H9 (cell line): ENCODE measurements around the gene CACNB2. TPM values are rescaled to one million over a fixed set of nuclear protein-coding genes. Genes with fewer than 3 reads are reported as not detected.

Source experiments
- DNase-seq: peaks from one replicate; pipeline ENCODE4 v3.0.0-alpha.2; 2017
- H2AFZ ChIP-seq: one replicate; pipeline ENCODE4 v1.6.1; 2013; ENCODE audit warnings: mild to moderate bottlenecking, low read length, control low read depth, moderate library complexity
- H2AK5ac ChIP-seq: 2 replicates; pipeline ENCODE4 v1.6.1; 2013; ENCODE audit warnings: low read length, control low read depth, mixed read lengths; ENCODE audit not compliant: insufficient read length
- H2BK120ac ChIP-seq: one replicate; pipeline ENCODE4 v1.6.1; 2013; ENCODE audit warnings: low read depth, mild to moderate bottlenecking, low read length, control low read depth, inconsistent platforms; ENCODE audit not compliant: poor library complexity, severe bottlenecking
- H2BK12ac ChIP-seq: 2 replicates; pipeline ENCODE4 v1.6.1; 2013; ENCODE audit warnings: low read length, control low read depth, mixed read lengths, low read depth; ENCODE audit not compliant: insufficient read length
- H2BK15ac ChIP-seq: 2 replicates; pipeline ENCODE4 v1.6.1; 2013; ENCODE audit warnings: low read depth, low read length, control low read depth
- H2BK20ac ChIP-seq: one replicate; pipeline ENCODE4 v1.6.1; 2013; ENCODE audit warnings: low read depth, mild to moderate bottlenecking, low read length, control low read depth, inconsistent platforms; ENCODE audit not compliant: poor library complexity, severe bottlenecking
- H2BK5ac ChIP-seq: 2 replicates; pipeline ENCODE4 v1.6.1; 2013; ENCODE audit warnings: low read length, control low read depth, mixed read lengths; ENCODE audit not compliant: insufficient read length
- H3K14ac ChIP-seq: 2 replicates; pipeline ENCODE4 v1.6.1; 2013; ENCODE audit warnings: low read length, control low read depth; ENCODE audit not compliant: insufficient read depth
- H3K18ac ChIP-seq: 2 replicates; pipeline ENCODE4 v1.6.1; 2013; ENCODE audit warnings: low read depth, mild to moderate bottlenecking, mixed read lengths, low read length, control low read depth; ENCODE audit not compliant: insufficient read length
- H3K23ac ChIP-seq: 2 replicates; pipeline ENCODE4 v1.6.1; 2013; ENCODE audit warnings: low read length, control low read depth, mixed read lengths, low read depth; ENCODE audit not compliant: insufficient read length
- H3K23me2 ChIP-seq: 2 replicates; pipeline ENCODE4 v1.6.1; 2013; ENCODE audit warnings: low read depth, mild to moderate bottlenecking, mixed read lengths, low read length, control low read depth; ENCODE audit not compliant: insufficient read length, poor library complexity, severe bottlenecking
- H3K27ac ChIP-seq: 2 replicates; pipeline ENCODE4 v1.5.1; 2013; ENCODE audit warnings: low read length, control low read depth, mixed read lengths, low read depth; ENCODE audit not compliant: insufficient read length
- H3K27me3 ChIP-seq: 2 replicates; pipeline ENCODE4 v1.6.1; 2013; ENCODE audit warnings: low read length, control low read depth, inconsistent platforms; ENCODE audit not compliant: insufficient read depth
- H3K4ac ChIP-seq: 2 replicates; pipeline ENCODE4 v1.6.1; 2013; ENCODE audit warnings: low read depth, mild to moderate bottlenecking, control low read depth, inconsistent platforms, low read length, moderate library complexity
- H3K4me1 ChIP-seq: 2 replicates; pipeline ENCODE4 v1.6.1; 2013; ENCODE audit warnings: low read length, control low read depth, inconsistent platforms; ENCODE audit not compliant: insufficient read depth
- H3K4me2 ChIP-seq: 2 replicates; pipeline ENCODE4 v1.6.1; 2013; ENCODE audit warnings: low read length, control low read depth, mixed read lengths; ENCODE audit not compliant: insufficient read length, insufficient read depth
- H3K56ac ChIP-seq: 2 replicates; pipeline ENCODE4 v1.6.1; 2013; ENCODE audit warnings: low read depth, mild to moderate bottlenecking, mixed read lengths, low read length, control low read depth; ENCODE audit not compliant: insufficient read length
- H3K79me1 ChIP-seq: 2 replicates; pipeline ENCODE4 v1.6.1; 2013; ENCODE audit warnings: low read depth, mild to moderate bottlenecking, moderate library complexity, low read length, control low read depth, inconsistent platforms; ENCODE audit not compliant: insufficient read depth, poor library complexity, severe bottlenecking
- H3K79me2 ChIP-seq: 2 replicates; pipeline ENCODE4 v1.6.1; 2013; ENCODE audit warnings: low read length, control low read depth, inconsistent platforms; ENCODE audit not compliant: insufficient read depth
- H3K9ac ChIP-seq: 2 replicates; pipeline ENCODE4 v1.6.1; 2013; ENCODE audit warnings: low read length, control low read depth, mixed read lengths; ENCODE audit not compliant: insufficient read length; ENCODE audit errors: extremely low read depth
- H3K9me3 ChIP-seq: one replicate; pipeline ENCODE4 v1.6.1; 2013; ENCODE audit warnings: low read depth, low read length, inconsistent platforms; ENCODE audit not compliant: control insufficient read depth
- H3T11ph ChIP-seq: one replicate; pipeline ENCODE4 v1.6.1; 2013; ENCODE audit warnings: mild to moderate bottlenecking, low read length, control low read depth, inconsistent platforms
- H4K20me1 ChIP-seq: one replicate; pipeline ENCODE4 v1.6.1; 2013; ENCODE audit not compliant: control insufficient read depth, insufficient read length, insufficient read depth
- H4K5ac ChIP-seq: 2 replicates; pipeline ENCODE4 v1.6.1; 2013; ENCODE audit warnings: low read depth, mild to moderate bottlenecking, mixed read lengths, low read length, control low read depth; ENCODE audit not compliant: insufficient read length
- H4K8ac ChIP-seq: replicated peaks from 2 replicates; pipeline ENCODE4 v1.6.1; 2013; ENCODE audit warnings: low read length, control low read depth, mixed read lengths, low read depth; ENCODE audit not compliant: insufficient read length
- H4K91ac ChIP-seq: 2 replicates; pipeline ENCODE4 v1.6.1; 2013; ENCODE audit warnings: low read depth, mild to moderate bottlenecking, moderate library complexity, mixed read lengths, low read length, control low read depth; ENCODE audit not compliant: insufficient read length
- H3K27ac Mint-ChIP-seq, 3 experiments: 2 replicates in 2 of 3; 3 replicates in 1 of 3; pipeline ENCODE4 v1.8.0; 2020 to 2021; ENCODE audit warnings: mixed read lengths in 3 of 3, mild to moderate bottlenecking in 1 of 3, moderate library complexity in 1 of 3
- H3K27me3 Mint-ChIP-seq: 2 replicates; pipeline ENCODE4 v1.8.0; 2021; ENCODE audit warnings: low read depth, mild to moderate bottlenecking, moderate library complexity, mixed read lengths
- H3K36me3 Mint-ChIP-seq, 3 experiments: 2 replicates in 2 of 3; 3 replicates in 1 of 3; pipeline ENCODE4 v1.8.0; 2020 to 2021; ENCODE audit warnings: low read depth in 3 of 3, mixed read lengths in 3 of 3; ENCODE audit not compliant: insufficient read depth in 1 of 3
- H3K4me1 Mint-ChIP-seq, 2 experiments: 2 replicates each; pipeline ENCODE4 v1.8.0; 2020; ENCODE audit warnings: mixed read lengths in 2 of 2
- H3K4me3 Mint-ChIP-seq, 2 experiments: 2 replicates in 1 of 2; 3 replicates in 1 of 2; pipeline ENCODE4 v1.8.0; 2020 to 2021; ENCODE audit warnings: mild to moderate bottlenecking in 2 of 2, mixed read lengths in 2 of 2, moderate library complexity in 1 of 2
- H3K9me3 Mint-ChIP-seq, 2 experiments: 2 replicates in 1 of 2; 3 replicates in 1 of 2; pipeline ENCODE4 v1.8.0; 2020; ENCODE audit warnings: mild to moderate bottlenecking in 2 of 2, mixed read lengths in 2 of 2, moderate library complexity in 1 of 2
- WGBS: extraction: QIAGEN DNeasy Blood & Tissue Kit; methylation state at CpG from one replicate; pipeline ENCODE4 v1.1.7; 2013; ENCODE audit warnings: missing lambda C conversion rate, low lambda C conversion rate, mixed read lengths; ENCODE audit not compliant: insufficient read length; ENCODE audit errors: extremely low coverage; 5-methylcytosine and 5-hydroxymethylcytosine counted together
- total RNA-seq: library from RNA; stranded (reverse); gene quantifications from 2 replicates; pipeline ENCODE4 v1.2.1, GENCODE V29; 2021
- TF ChIP-seq, protein P1 (sequence below): fragments of 200-600 bp; sonication (generic); conservative IDR thresholded peaks from 3 replicates; pipeline ENCODE4 v1.8.0; 2021; ENCODE audit warnings: antibody characterized with exemption, mild to moderate bottlenecking

The CACNB2 gene
- total RNA-seq, 1 experiment from 2014 or later, result 2.6 TPM

DNA sequence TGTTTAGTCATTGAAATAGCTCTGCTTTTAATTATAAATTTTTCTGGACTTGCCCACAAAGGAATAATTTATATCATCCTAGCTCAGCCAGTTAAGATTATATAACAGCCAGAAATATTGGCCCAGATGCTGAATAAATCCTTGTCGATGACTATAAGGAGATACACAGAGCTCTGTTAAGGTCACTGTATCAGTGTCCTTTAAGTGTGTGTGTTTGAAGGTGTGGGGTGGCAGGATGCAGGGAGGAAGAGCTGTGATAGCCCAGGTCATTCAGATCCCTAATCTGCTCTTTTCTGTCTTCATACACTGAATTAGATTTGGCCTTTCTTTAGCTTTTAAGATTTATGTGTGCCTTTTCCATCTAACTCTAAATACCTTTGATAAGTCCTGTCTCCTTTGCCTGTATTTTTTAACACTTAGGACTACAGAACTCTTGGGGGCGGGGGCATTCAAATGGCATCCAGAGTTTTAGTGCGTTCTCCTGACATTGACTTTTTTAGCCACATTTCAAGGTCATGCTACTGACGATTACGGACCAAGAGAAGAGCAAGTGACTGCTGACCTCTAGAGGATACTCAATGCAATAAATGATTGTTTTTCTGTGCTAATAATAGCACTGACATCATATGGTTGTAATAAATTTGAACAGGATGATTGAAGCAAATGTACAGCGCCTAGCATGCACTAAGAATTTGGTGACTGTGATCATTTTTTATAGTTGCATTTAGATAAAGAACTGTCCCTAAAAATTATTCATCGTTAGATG lies 172.3 kb downstream of the CACNB2 start:
- H2BK5ac ChIP-seq, result no peak overlapping the region
- H3K4me2 ChIP-seq, result no peak overlapping the region
- no peak overlapping the region for H3T11ph ChIP-seq
- no peak overlapping the region for H2BK15ac ChIP-seq
- H4K91ac ChIP-seq, result no peak overlapping the region
- H3K23me2 ChIP-seq, result no peaks in the 10 kb centered on the region
- H3K79me1 ChIP-seq, result no peaks in the 10 kb centered on the region
- WGBS, result no CpG with 5 or more reads among the region's 7 CpGs
- Mint-ChIP-seq H3K4me1 (peaks cover 3 to 10% of the 10 kb centered on the region in 2 experiments; a peak in 3 of 4 replicates), H3K4me3 (no peak overlapping the region), H3K27me3 (no peaks in the 10 kb centered on the region), H3K36me3 (no peaks in the 10 kb centered on the region), H3K27ac (no peak overlapping the region), H3K9me3 (no peaks in the 10 kb centered on the region)
- H3K9me3 ChIP-seq, result no peaks in the 10 kb centered on the region
- H3K79me2 ChIP-seq, result no peaks in the 10 kb centered on the region
- H4K8ac ChIP-seq, result no peak overlapping the region
- H3K23ac ChIP-seq, result no peak overlapping the region
- H3K56ac ChIP-seq, result no peak overlapping the region
- H3K9ac ChIP-seq, result no peak overlapping the region
- no peak overlapping the region for H3K14ac ChIP-seq
- H2BK12ac ChIP-seq, result no peak overlapping the region
- no peak overlapping the region for H2BK120ac ChIP-seq
- H3K18ac ChIP-seq, result no peak overlapping the region
- H2BK20ac ChIP-seq, result no peak overlapping the region
- DNase-seq, result no peak
- H3K27me3 ChIP-seq, result no peaks in the 10 kb centered on the region
- no peak overlapping the region for H4K5ac ChIP-seq
- no peak overlapping the region for H3K27ac ChIP-seq
- H2AFZ ChIP-seq, result no peak overlapping the region
- TF ChIP-seq, protein P1, sequence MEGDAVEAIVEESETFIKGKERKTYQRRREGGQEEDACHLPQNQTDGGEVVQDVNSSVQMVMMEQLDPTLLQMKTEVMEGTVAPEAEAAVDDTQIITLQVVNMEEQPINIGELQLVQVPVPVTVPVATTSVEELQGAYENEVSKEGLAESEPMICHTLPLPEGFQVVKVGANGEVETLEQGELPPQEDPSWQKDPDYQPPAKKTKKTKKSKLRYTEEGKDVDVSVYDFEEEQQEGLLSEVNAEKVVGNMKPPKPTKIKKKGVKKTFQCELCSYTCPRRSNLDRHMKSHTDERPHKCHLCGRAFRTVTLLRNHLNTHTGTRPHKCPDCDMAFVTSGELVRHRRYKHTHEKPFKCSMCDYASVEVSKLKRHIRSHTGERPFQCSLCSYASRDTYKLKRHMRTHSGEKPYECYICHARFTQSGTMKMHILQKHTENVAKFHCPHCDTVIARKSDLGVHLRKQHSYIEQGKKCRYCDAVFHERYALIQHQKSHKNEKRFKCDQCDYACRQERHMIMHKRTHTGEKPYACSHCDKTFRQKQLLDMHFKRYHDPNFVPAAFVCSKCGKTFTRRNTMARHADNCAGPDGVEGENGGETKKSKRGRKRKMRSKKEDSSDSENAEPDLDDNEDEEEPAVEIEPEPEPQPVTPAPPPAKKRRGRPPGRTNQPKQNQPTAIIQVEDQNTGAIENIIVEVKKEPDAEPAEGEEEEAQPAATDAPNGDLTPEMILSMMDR, result peak; percentile 69
- H4K20me1 ChIP-seq, result no peaks in the 10 kb centered on the region
- no peaks in the 10 kb centered on the region; the same call in 1 of the 2 replicates for H3K4me1 ChIP-seq
- H3K4ac ChIP-seq, result no peak overlapping the region
- no peak overlapping the region for H2AK5ac ChIP-seq
